IMR-90 (cell line): ENCODE data around the gene CTNND2. TPM values are rescaled to one million over a fixed set of nuclear protein-coding genes. Genes with fewer than 3 reads are reported as not detected.

Experiments used
- ATAC-seq: fragments of 200-7000 bp; cut with Tn5 transposase; 2 replicates; pipeline ENCODE4 v1.9.1; 2020; ENCODE audit warnings: low read depth, mild to moderate bottlenecking, moderate library complexity
- BruUV-seq: library from RNA; stranded (reverse); fragments of 400-500 nt; replicated peaks from 2 replicates; lab custom pipeline; 2021; lab: Mats Ljungman, UMichigan
- CTCF ChIA-PET: fragments of 300-600 bp; formaldehyde crosslinking; extraction: SDS; loops from one replicate; lab custom pipeline; 2021; ENCODE audit warnings: antibody characterized with exemption; lab: Yijun Ruan, JAX
- POLR2A ChIA-PET: fragments of 300-600 bp; sonication (Branson Sonifier 250); formaldehyde crosslinking; loops from one replicate; lab custom pipeline; 2022; ENCODE audit warnings: antibody characterized with exemption; ENCODE audit not compliant: unreplicated experiment; lab: Charles Lee
- DNase-seq: peaks from one replicate; pipeline ENCODE4 v3.0.0; 2013
- H2AFZ ChIP-seq: replicated peaks from 2 replicates; pipeline ENCODE3; 2013; ENCODE audit warnings: low read length, mild to moderate bottlenecking; ENCODE audit not compliant: poor library complexity
- H2AK5ac ChIP-seq: 2 replicates; pipeline ENCODE4 v1.6.1; 2013; ENCODE audit warnings: low read depth, low read length, inconsistent platforms
- H2AK9ac ChIP-seq: replicated peaks from 2 replicates; pipeline ENCODE3; 2013; ENCODE audit warnings: mild to moderate bottlenecking, low read depth, low read length, moderate library complexity; ENCODE audit not compliant: poor library complexity
- H2BK120ac ChIP-seq: 2 replicates; pipeline ENCODE4 v1.6.1; 2013; ENCODE audit warnings: low read depth, low read length, inconsistent platforms
- H2BK15ac ChIP-seq: 3 replicates; pipeline ENCODE4 v1.6.1; 2013; ENCODE audit warnings: low read depth, low read length, inconsistent platforms
- H2BK20ac ChIP-seq: 2 replicates; pipeline ENCODE4 v1.6.1; 2013; ENCODE audit warnings: low read depth, mild to moderate bottlenecking, inconsistent platforms, low read length, moderate library complexity
- H2BK5ac ChIP-seq: 2 replicates; pipeline ENCODE4 v1.6.1; 2013; ENCODE audit warnings: mild to moderate bottlenecking, low read depth, low read length, inconsistent platforms; ENCODE audit not compliant: poor library complexity, severe bottlenecking
- H3K14ac ChIP-seq: replicated peaks from 2 replicates; pipeline ENCODE4 v1.6.1; 2013; ENCODE audit warnings: low read depth, low read length, inconsistent platforms
- H3K18ac ChIP-seq: 2 replicates; pipeline ENCODE4 v1.6.1; 2013; ENCODE audit warnings: low read depth, low read length, control low read depth
- H3K23ac ChIP-seq: 2 replicates; pipeline ENCODE4 v1.6.1; 2013; ENCODE audit warnings: low read depth, low read length, inconsistent platforms
- H3K27ac ChIP-seq: 2 replicates; pipeline ENCODE4 v1.5.1; 2013; ENCODE audit warnings: mild to moderate bottlenecking, control low read depth, low read length; ENCODE audit not compliant: insufficient read depth
- H3K27me3 ChIP-seq: 2 replicates; pipeline ENCODE4 v1.6.1; 2013; ENCODE audit warnings: low read length; ENCODE audit not compliant: control insufficient read depth, insufficient read depth
- H3K36me3 ChIP-seq: 2 replicates; pipeline ENCODE4 v1.6.1; 2013; ENCODE audit warnings: low read length, mixed read lengths; ENCODE audit not compliant: control insufficient read depth, insufficient read depth
- H3K4ac ChIP-seq: 2 replicates; pipeline ENCODE4 v1.6.1; 2013; ENCODE audit warnings: low read depth, low read length, inconsistent platforms
- H3K4me1 ChIP-seq: 2 replicates; pipeline ENCODE4 v1.6.1; 2013; ENCODE audit warnings: low read length, mixed read lengths; ENCODE audit not compliant: control insufficient read depth, insufficient read depth
- H3K4me2 ChIP-seq: 2 replicates; pipeline ENCODE4 v1.6.1; 2013; ENCODE audit warnings: low read depth, mild to moderate bottlenecking, control low read depth, low read length, moderate library complexity
- H3K4me3 ChIP-seq: 2 replicates; pipeline ENCODE4 v1.5.1; 2013; ENCODE audit warnings: low read depth, mild to moderate bottlenecking, control low read depth, low read length, moderate library complexity; ENCODE audit not compliant: insufficient read depth
- H3K56ac ChIP-seq: 2 replicates; pipeline ENCODE4 v1.6.1; 2013; ENCODE audit warnings: low read length, inconsistent platforms; ENCODE audit not compliant: insufficient read depth; ENCODE audit errors: extremely low read depth
- H3K79me1 ChIP-seq, 2 experiments: 2 replicates each; pipeline ENCODE4 v1.6.1; 2013; ENCODE audit warnings: low read length in 2 of 2, inconsistent platforms in 1 of 2, low read depth in 1 of 2
- H3K9ac ChIP-seq: 2 replicates; pipeline ENCODE4 v1.6.1; 2013; ENCODE audit warnings: low read depth, low read length, control low read depth
- H3K9me1 ChIP-seq: 2 replicates; pipeline ENCODE4 v1.6.1; 2013; ENCODE audit warnings: low read length, inconsistent platforms; ENCODE audit not compliant: insufficient read depth
- H3K9me3 ChIP-seq: 2 replicates; pipeline ENCODE4 v1.6.1; 2013; ENCODE audit warnings: low read length; ENCODE audit not compliant: control insufficient read depth, insufficient read depth
- H4K20me1 ChIP-seq: 2 replicates; pipeline ENCODE4 v1.6.1; 2013; ENCODE audit warnings: low read length, inconsistent platforms; ENCODE audit not compliant: insufficient read depth
- H4K5ac ChIP-seq: 2 replicates; pipeline ENCODE4 v1.6.1; 2013; ENCODE audit warnings: mild to moderate bottlenecking, low read depth, low read length, control low read depth
- H4K8ac ChIP-seq, 2 experiments: 2 replicates each; pipeline ENCODE4 v1.6.1; 2013; ENCODE audit warnings: low read depth in 2 of 2, low read length in 2 of 2, control low read depth in 1 of 2, inconsistent platforms in 1 of 2
- H4K91ac ChIP-seq: 2 replicates; pipeline ENCODE4 v1.6.1; 2013; ENCODE audit warnings: low read depth, low read length, inconsistent platforms; ENCODE audit not compliant: insufficient read depth
- CEBPB ChIP-seq: IDR thresholded peaks from 2 replicates; pipeline ENCODE4 v1.6.1; 2012; ENCODE audit warnings: low read depth, low read length, improper control_type of control experiment
- CHD1 ChIP-seq: IDR thresholded peaks from 2 replicates; pipeline ENCODE4 v1.6.1; 2012; ENCODE audit warnings: low read depth, low read length, improper control_type of control experiment
- FOS ChIP-seq: fragments of 150-350 bp; IDR thresholded peaks from 2 replicates; pipeline ENCODE4 v1.6.1; 2016; ENCODE audit warnings: low read depth, low read length
- WGBS, 2 experiments: methylation state at CpG; one replicate each; pipeline versions ENCODE4 v1.1.5 to v1.1.7; 2013; ENCODE audit warnings: missing lambda C conversion rate in 2 of 2; ENCODE audit not compliant: insufficient read length in 1 of 2; ENCODE audit errors: extremely low coverage in 2 of 2; 5-methylcytosine and 5-hydroxymethylcytosine counted together
- dilution Hi-C: fragments of 300-500 bp; cut with HindIII; formaldehyde crosslinking; loops from one replicate; pipeline ENCODE4 v1.14.3; 2018; ENCODE audit warnings: low sequenced_read_pairs; ENCODE audit not compliant: unreplicated experiment
- in situ Hi-C: fragments of 300-500 bp; cut with MboI; formaldehyde crosslinking; loops from 3 replicates; pipeline ENCODE4 v1.14.3; 2019; ENCODE audit warnings: low sequenced_read_pairs, inconsistent platforms, mixed read lengths
- intact Hi-C: fragments of 100-400 bp; cut with micrococcal nuclease; formaldehyde crosslinking; loops from 2 replicates; pipeline ENCODE4 v1.10.0; 2022
- polyA plus RNA-seq, 3 experiments: library from polyadenylated mRNA; depleted of rRNA; stranded (reverse); fragments of >200 nt; gene quantifications; 2 replicates each; pipeline ENCODE4 v1.2.3, GENCODE V29; 2012; ENCODE audit warnings: low replicate concordance in 1 of 3
- total RNA-seq: library from RNA; depleted of rRNA; stranded (reverse); fragments of >200 nt; gene quantifications from 2 replicates; pipeline ENCODE4 v1.2.3, GENCODE V29; 2012
- TF ChIP-seq, protein P1 (sequence below): fragments of 150-350 bp; IDR thresholded peaks from 2 replicates; pipeline ENCODE4 v1.6.1; 2016; ENCODE audit warnings: low read depth, mild to moderate bottlenecking, low read length, moderate library complexity, borderline replicate concordance

Gene CTNND2
- total and polyA plus RNA-seq, 2 of the 4 experiments (the other 2 are of a cell fraction) = not detected

DNA sequence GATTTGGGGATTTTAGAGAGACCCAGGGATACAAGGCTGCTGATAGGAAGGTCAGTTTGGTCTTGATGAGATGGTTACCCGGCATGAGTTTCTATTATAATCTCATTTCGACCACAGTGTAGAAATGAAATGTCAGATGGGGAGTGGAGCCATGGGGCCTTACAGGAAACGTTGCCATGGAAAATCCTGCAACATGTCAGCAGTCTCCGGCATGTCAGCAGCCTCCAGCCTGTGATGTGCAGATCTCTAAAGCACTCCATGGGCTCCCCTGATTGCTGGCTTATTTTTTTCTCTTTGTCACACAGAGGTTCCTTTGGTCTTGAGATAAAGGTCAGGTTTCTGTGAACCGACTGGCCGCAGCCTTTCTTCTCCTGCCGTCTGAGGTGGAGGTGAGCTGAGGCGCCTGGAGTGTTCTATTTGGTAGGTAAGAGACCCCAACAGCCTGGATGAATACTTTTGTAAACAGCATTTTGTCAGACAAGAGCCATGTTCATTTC lies 934.5 kb downstream of the CTNND2 start:
- Histone ChIP-seq H2BK20ac (no peak overlapping the region), H2BK5ac (no peak overlapping the region), H3K4me1 (no peaks in the 10 kb centered on the region), H4K20me1 (no peaks in the 10 kb centered on the region), H2AK9ac (no peak overlapping the region), H3K9ac (no peak overlapping the region), H3K23ac (no peak overlapping the region), H2BK120ac (no peak overlapping the region), H3K27me3 (peaks cover 27% of the 10 kb centered on the region), H3K18ac (no peak overlapping the region), H4K5ac (no peak overlapping the region), H3K27ac (no peak overlapping the region), H3K9me3 (peaks cover 1% of the 10 kb centered on the region; the same call in 1 of the 2 replicates), H2BK15ac (no peak overlapping the region), H2AK5ac (no peak overlapping the region), H3K14ac (no peak overlapping the region), H4K8ac (no peak overlapping the region), H3K4ac (no peak overlapping the region), H3K4me3 (no peak overlapping the region), H3K4me2 (no peak overlapping the region), H4K91ac (no peak overlapping the region), H3K36me3 (no peaks in the 10 kb centered on the region), H3K56ac (no peak overlapping the region), H2AFZ (no peak overlapping the region), H3K79me1 (no peaks in the 10 kb centered on the region), H3K9me1 (no peaks in the 10 kb centered on the region)
- no peak for DNase-seq
- in situ Hi-C loops (no loop called here), intact Hi-C loops (no loop called here), dilution Hi-C loops (no loop called here)
- TF ChIP-seq CEBPB (no peak), FOS (no peak), CHD1 (no peak)
- TF ChIP-seq, protein P1, sequence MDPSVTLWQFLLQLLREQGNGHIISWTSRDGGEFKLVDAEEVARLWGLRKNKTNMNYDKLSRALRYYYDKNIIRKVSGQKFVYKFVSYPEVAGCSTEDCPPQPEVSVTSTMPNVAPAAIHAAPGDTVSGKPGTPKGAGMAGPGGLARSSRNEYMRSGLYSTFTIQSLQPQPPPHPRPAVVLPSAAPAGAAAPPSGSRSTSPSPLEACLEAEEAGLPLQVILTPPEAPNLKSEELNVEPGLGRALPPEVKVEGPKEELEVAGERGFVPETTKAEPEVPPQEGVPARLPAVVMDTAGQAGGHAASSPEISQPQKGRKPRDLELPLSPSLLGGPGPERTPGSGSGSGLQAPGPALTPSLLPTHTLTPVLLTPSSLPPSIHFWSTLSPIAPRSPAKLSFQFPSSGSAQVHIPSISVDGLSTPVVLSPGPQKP = no peak
- CTCF ChIA-PET = no interaction called here
- BruUV-seq = no TSS peak
- ATAC-seq = no peak
- POLR2A ChIA-PET = no interaction called here
- WGBS, 2 experiments = 10% methylated on average over 2 of the region's 8 CpGs; no CpG with 5 or more reads in 1 of the 2 experiments
